Muscle of back (tissue), 11 donors: ENCODE measurements around the gene MTERF1. TPM values are rescaled to one million over a fixed set of nuclear protein-coding genes. Genes with fewer than 3 reads are reported as not detected.

Source experiments
- DNase-seq, 3 donors: peaks; one replicate each; pipeline versions ENCODE4 v3.0.0 to v3.0.0-alpha.2; 2013
- polyA plus RNA-seq, 10 donors: library from polyadenylated mRNA; unstranded; fragments of 120-200 nt; gene quantifications; one replicate each; pipeline ENCODE4 v1.2.1, GENCODE V29; 2013; ENCODE audit not compliant: insufficient read length in 10 of 10

The MTERF1 gene
- polyA plus RNA-seq, 10 donors: 9.7 to 12.8 (median 11.4) TPM

- DNase-seq: no peak
Observed at GRCh38 chr7:91837397-91838070, 43.0 kb downstream of the MTERF1 start.

GRCh38 chr7:91835826-91836368 lies 44.6 kb downstream of the MTERF1 start:
- DNase-seq: no peak

- peak in 1 of 3 donors; percentile 37 for DNase-seq
Observed at GRCh38 chr7:91835091-91835825, 45.2 kb downstream of the MTERF1 start.

GRCh38 chr7:91832493-91833045 lies 47.9 kb downstream of the MTERF1 start:
- DNase-seq: no peak

GRCh38 chr7:91827169-91827568 lies 53.3 kb downstream of the MTERF1 start:
- DNase-seq: no peak

GRCh38 chr7:91826377-91826776 lies 54.1 kb downstream of the MTERF1 start:
- no peak for DNase-seq

GRCh38 chr7:91824201-91824600 lies 56.3 kb downstream of the MTERF1 start:
- no peak for DNase-seq

Other genes starting within 250 kb of the MTERF1 start
- gene AKAP9, start 60.2 kb upstream of the MTERF1 start, polyA plus RNA-seq: 10 to 100 TPM; 57.3 to 98.4 (median 78.6) TPM